ENCODE results near the gene KCNC1. TPM values are rescaled to one million over a fixed set of nuclear protein-coding genes. Genes with fewer than 3 reads are reported as not detected.

The KCNC1 gene
- total RNA-seq, 2 donors from 2014 or later: not detected

- no peaks in the 10 kb centered on the region for H3K4me1 Mint-ChIP-seq
- no peak for ATAC-seq (replicated peaks)
- no peak overlapping the region for H3K4me3 Mint-ChIP-seq
- H3K27me3 Mint-ChIP-seq: no peaks in the 10 kb centered on the region
- H3K9me3 Mint-ChIP-seq: no peaks in the 10 kb centered on the region
- no peak overlapping the region for H3K27ac Mint-ChIP-seq
- peaks cover 12% of the 10 kb centered on the region for H3K36me3 Mint-ChIP-seq (ENCODE audit: low read depth)
These were observed 93.8 kb downstream of the KCNC1 start for GRCh38 chr11:17828311-17828751.

- no peaks in the 10 kb centered on the region for H3K4me1 Mint-ChIP-seq
- no peak overlapping the region for H3K27ac Mint-ChIP-seq
- H3K27me3 Mint-ChIP-seq: no peaks in the 10 kb centered on the region
- no peak overlapping the region for H3K4me3 Mint-ChIP-seq
- H3K36me3 Mint-ChIP-seq (ENCODE audit: low read depth): peaks cover 12% of the 10 kb centered on the region
- ATAC-seq (replicated peaks): no peak
- no peaks in the 10 kb centered on the region for H3K9me3 Mint-ChIP-seq
These were observed 96.6 kb downstream of the KCNC1 start for GRCh38 chr11:17831228-17831627.

DNA sequence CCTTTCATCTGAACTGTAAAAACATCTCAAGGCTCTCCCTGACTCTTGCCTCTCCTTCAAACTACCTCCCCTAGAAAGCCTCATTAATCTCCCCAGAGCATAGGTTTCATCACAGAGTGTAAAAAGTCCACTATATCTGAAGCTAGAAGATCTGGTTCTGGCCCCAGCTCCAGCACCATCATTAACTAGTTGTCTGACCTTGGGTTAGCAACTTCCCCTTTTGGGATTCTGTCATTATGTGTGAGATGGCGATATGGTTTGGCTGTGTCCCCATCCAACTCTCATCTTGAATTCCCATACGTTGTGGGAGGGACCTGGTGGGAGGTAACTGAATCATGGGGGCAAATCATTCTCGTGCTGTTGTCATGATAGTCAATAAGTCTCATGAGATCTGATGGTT is 97.3 kb downstream of the KCNC1 start:
- Mint-ChIP-seq H3K27ac (no peak overlapping the region), H3K4me3 (no peak overlapping the region), H3K36me3 (ENCODE audit: low read depth) (peaks cover 11% of the 10 kb centered on the region), H3K27me3 (no peaks in the 10 kb centered on the region), H3K9me3 (no peaks in the 10 kb centered on the region), H3K4me1 (no peaks in the 10 kb centered on the region)
- ATAC-seq (replicated peaks): no peak

Other genes with a start within 250 kb of the KCNC1 start
- gene USH1C, start 190.4 kb upstream of the KCNC1 start, total RNA-seq: not detected
- not detected for gene OTOG, start 187.5 kb upstream of the KCNC1 start, total RNA-seq
- gene MYOD1, start 15.2 kb upstream of the KCNC1 start, total RNA-seq: not detected

Data from activated T-helper 17 cell treated with anti-CD3 and anti-CD28 coated beads, Interleukin-2, amount 50 U/mL, for 72 hours (primary cell).